ENCODE data around the gene TIAM2. TPM values are rescaled to one million over a fixed set of nuclear protein-coding genes. Genes with fewer than 3 reads are reported as not detected.

The TIAM2 gene
- total and polyA plus RNA-seq, 10 of the 15 experiments (the other 5 are each of a cell fraction or from before 2014, with no cell fraction given) = 1.1 to 10.5 (median 2.3) TPM

GRCh38 chr6:155040154-155040553 is 45.0 kb downstream of the TIAM2 start:
- TF ChIP-seq SMC3 (IDR thresholded peaks at IDR 0.05; ENCODE audit: borderline replicate concordance, low read length) (no peak), RFX5 (IDR thresholded peaks at IDR 0.05; ENCODE audit: low read depth, low read length) (no peak), SUPT20H (IDR thresholded peaks at IDR 0.05; ENCODE audit: borderline replicate concordance, control insufficient read depth, low read depth, low read length) (no peak), ZNF217 (IDR thresholded peaks at IDR 0.05) (no peak), NR2C2 (IDR thresholded peaks at IDR 0.05; ENCODE audit: borderline replicate concordance, control insufficient read depth, insufficient read length, low read depth) (no peak), NR2C1 (IDR thresholded peaks at IDR 0.05) (no peak)
- TF ChIP-seq, protein P1, sequence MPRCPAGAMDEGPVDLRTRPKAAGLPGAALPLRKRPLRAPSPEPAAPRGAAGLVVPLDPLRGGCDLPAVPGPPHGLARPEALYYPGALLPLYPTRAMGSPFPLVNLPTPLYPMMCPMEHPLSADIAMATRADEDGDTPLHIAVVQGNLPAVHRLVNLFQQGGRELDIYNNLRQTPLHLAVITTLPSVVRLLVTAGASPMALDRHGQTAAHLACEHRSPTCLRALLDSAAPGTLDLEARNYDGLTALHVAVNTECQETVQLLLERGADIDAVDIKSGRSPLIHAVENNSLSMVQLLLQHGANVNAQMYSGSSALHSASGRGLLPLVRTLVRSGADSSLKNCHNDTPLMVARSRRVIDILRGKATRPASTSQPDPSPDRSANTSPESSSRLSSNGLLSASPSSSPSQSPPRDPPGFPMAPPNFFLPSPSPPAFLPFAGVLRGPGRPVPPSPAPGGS (IDR thresholded peaks at IDR 0.05; ENCODE audit: borderline replicate concordance, insufficient read depth, low read depth, low read length, poor library complexity, severe bottlenecking) = no peak
- TF ChIP-seq, protein P2, sequence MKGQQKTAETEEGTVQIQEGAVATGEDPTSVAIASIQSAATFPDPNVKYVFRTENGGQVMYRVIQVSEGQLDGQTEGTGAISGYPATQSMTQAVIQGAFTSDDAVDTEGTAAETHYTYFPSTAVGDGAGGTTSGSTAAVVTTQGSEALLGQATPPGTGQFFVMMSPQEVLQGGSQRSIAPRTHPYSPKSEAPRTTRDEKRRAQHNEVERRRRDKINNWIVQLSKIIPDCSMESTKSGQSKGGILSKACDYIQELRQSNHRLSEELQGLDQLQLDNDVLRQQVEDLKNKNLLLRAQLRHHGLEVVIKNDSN (IDR thresholded peaks at IDR 0.05; ENCODE audit: borderline replicate concordance, extremely low read length, insufficient read depth, low read depth, low read length) = no peak
- TF ChIP-seq, protein P3, sequence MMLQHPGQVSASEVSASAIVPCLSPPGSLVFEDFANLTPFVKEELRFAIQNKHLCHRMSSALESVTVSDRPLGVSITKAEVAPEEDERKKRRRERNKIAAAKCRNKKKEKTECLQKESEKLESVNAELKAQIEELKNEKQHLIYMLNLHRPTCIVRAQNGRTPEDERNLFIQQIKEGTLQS (IDR thresholded peaks at IDR 0.05; ENCODE audit: borderline replicate concordance, extremely low read depth, low read depth, low read length) = no peak
- CTCF ChIA-PET = interaction anchor here (1.0 kb wide), 1 partner anchor 34 kb away, joined by 3 read pairs; no protein-coding TSS in a partner anchor
- no peak overlapping the region for H3K4me2 ChIP-seq (ENCODE audit: control insufficient read depth, insufficient read depth)
- H3K36me3 ChIP-seq (ENCODE audit: control insufficient read depth in 2 of 2, insufficient read depth in 2 of 2, low read length in 1 of 2) = no peaks in the 10 kb centered on the region
- no peaks in the 10 kb centered on the region for H3K9me3 ChIP-seq (replicated peaks; ENCODE audit: control insufficient read depth, insufficient read depth, low read length)
- POLR2A ChIA-PET = no interaction called here
- intact Hi-C loops (cut with micrococcal nuclease; ENCODE audit: unreplicated experiment) (no loop called here), in situ Hi-C loops (cut with MboI) (no loop called here)
- FAIRE-seq (no peak), DNase-seq (ENCODE audit: low read depth, low spot score) (no peak), ATAC-seq (no peak)
- no peak overlapping the region for H2AFZ ChIP-seq (ENCODE audit: control insufficient read depth, low read depth, low read length)
- no peaks in the 10 kb centered on the region for H4K20me1 ChIP-seq (ENCODE audit: control insufficient read depth, insufficient read depth)
- no TSS peak for BruUV-seq (replicated peaks)
- RAD21 ChIA-PET (ENCODE audit: unreplicated experiment) = no interaction called here
- SMC1A ChIA-PET (ENCODE audit: uncharacterized antibody, unreplicated experiment) = interaction anchor here (1.0 to 1.5 kb wide), 2 partner anchors 21 kb away, joined by 3 read pairs; no protein-coding TSS in a partner anchor
- H3K27ac ChIP-seq (ENCODE audit: control insufficient read depth, insufficient read depth) = no peak overlapping the region
- no peak overlapping the region for H3K9ac ChIP-seq (ENCODE audit: control insufficient read depth, insufficient read depth, low read length)
- H3K27me3 ChIP-seq (replicated peaks in 1 of 2; ENCODE audit: control insufficient read depth in 2 of 2, insufficient read depth in 2 of 2, low read length in 1 of 2) = no peaks in the 10 kb centered on the region; a peak in 1 of 4 replicates
- H3K4me3 ChIP-seq = no peak overlapping the region
- H3K79me2 ChIP-seq (ENCODE audit: control insufficient read depth, insufficient read depth, low read length) = no peaks in the 10 kb centered on the region
- no peaks in the 10 kb centered on the region for H3K4me1 ChIP-seq (ENCODE audit: control insufficient read depth, insufficient read depth, low read length)
- WGBS (ENCODE audit: insufficient coverage, insufficient replicate concordance, low lambda C conversion rate, missing lambda C conversion rate) = 95% methylated on average over 2 of the region's 2 CpGs

Data from GM12878 (cell line).